Measurements from ENCODE around the gene JSRP1.

Gene JSRP1

DNA sequence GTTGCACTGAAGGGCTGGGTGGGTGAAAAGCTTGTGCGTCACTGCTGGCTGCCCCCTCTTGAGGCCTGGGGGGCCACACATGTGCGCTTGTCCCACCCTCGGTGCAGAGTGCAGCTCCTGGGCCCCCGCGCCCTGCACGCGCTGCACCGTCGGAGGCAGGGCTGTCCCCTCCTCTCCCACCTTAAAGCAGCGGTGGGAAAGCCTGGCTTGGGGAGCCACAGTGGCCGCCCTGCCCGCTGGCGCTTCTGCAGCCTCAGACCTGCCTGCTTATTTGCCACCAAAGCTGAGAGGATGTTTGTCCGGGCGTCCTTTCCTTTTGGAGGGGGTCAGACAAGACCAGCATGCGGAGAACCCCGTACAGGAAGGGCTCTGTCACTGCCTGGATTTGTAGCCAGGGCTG lies 46.8 kb downstream of the JSRP1 start:
- no peaks in the 10 kb centered on the region for H3K27me3 ChIP-seq (ENCODE audit: insufficient read depth, low read length)
- H3K4me3 ChIP-seq (ENCODE audit: low read depth, low read length) = no peak overlapping the region
- peak overlapping the region; percentile 76 for H3K27ac ChIP-seq (ENCODE audit: low read depth, low read length)
- no peak overlapping the region for H2AFZ ChIP-seq (ENCODE audit: low read length, unreplicated experiment)
- H3K79me2 ChIP-seq (ENCODE audit: control insufficient read depth, insufficient read depth, low read length, unreplicated experiment) = no peaks in the 10 kb centered on the region
- peaks cover 15% of the 10 kb centered on the region for H3K4me1 ChIP-seq (ENCODE audit: control insufficient read depth, insufficient read depth, low read length, unreplicated experiment)
- H3K36me3 ChIP-seq (ENCODE audit: insufficient read depth, low read length) = no peaks in the 10 kb centered on the region

DNA sequence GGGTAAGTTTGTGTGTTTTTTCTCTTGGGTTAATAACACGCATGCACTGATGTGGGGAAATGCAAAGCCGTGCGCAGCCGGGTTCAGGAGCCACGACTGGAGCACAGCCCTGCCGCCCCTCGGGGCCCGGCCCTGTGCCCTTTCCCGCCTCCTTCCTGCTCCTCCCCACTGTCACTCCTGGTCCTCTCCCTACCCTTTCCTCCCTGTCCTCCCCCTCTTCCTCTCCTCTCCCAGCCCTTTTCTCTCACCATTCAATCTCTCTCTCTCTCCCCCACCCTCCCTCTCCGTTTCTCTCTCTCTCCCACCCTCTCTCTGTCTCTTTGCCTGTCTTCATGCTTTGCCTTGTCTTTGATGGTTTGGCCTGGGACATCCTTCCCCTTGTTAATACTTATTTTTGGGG lies 47.2 kb downstream of the JSRP1 start:
- Histone ChIP-seq H3K36me3 (ENCODE audit: insufficient read depth, low read length) (no peaks in the 10 kb centered on the region), H3K4me3 (ENCODE audit: low read depth, low read length) (no peak overlapping the region), H3K79me2 (ENCODE audit: control insufficient read depth, insufficient read depth, low read length, unreplicated experiment) (no peaks in the 10 kb centered on the region), H3K27me3 (ENCODE audit: insufficient read depth, low read length) (no peaks in the 10 kb centered on the region), H3K27ac (ENCODE audit: low read depth, low read length) (peak overlapping the region; percentile 76), H2AFZ (ENCODE audit: low read length, unreplicated experiment) (no peak overlapping the region), H3K4me1 (ENCODE audit: control insufficient read depth, insufficient read depth, low read length, unreplicated experiment) (peaks cover 15% of the 10 kb centered on the region)

DNA sequence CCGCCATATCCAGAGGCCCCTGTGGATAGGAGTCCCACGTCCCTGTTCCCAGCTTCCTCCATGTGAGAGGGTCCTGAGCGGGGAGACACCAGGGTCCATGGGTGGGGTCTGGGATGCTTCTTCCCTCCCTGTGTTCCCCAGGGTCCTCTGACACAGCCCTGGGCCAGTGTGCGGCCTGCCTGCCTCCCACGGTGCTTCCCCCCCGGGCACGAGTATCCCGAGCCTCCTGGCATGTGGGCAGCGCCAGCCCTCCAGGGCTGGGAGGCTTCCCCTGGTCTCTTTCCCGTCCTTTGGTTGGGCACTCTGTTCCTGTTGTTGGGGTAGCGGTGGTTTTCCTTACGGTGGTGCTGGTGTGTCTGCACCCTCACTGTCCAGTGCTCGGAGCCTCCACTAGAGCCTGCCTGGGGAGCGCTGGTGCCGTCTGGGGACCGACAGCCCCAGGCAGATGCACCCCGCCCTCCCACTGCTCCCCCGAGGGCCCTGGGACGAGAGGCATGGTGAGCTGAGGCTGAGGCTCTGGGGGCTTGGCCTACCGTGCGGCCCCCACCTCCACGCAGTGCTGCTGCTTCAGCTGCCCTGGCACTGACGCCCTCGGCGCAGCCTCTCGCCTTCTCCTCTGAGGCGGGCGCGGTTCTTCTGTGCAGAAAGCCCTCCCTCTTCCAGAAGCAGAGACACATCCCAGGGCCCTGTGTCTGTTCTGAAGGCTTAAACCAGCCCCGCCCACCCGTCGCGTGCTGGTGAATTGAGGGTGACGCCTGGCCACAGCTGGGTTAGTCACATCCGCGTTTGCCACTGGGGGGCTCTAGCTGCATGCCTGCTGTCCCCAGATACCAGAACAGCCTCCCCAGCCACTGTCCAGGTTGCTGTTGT lies 48.0 kb downstream of the JSRP1 start:
- Histone ChIP-seq H3K36me3 (ENCODE audit: insufficient read depth, low read length) (no peaks in the 10 kb centered on the region), H3K79me2 (ENCODE audit: control insufficient read depth, insufficient read depth, low read length, unreplicated experiment) (no peaks in the 10 kb centered on the region), H3K4me1 (ENCODE audit: control insufficient read depth, insufficient read depth, low read length, unreplicated experiment) (peaks cover 15% of the 10 kb centered on the region), H3K27ac (ENCODE audit: low read depth, low read length) (peak overlapping the region; percentile 76), H3K4me3 (ENCODE audit: low read depth, low read length) (no peak overlapping the region), H2AFZ (ENCODE audit: low read length, unreplicated experiment) (no peak overlapping the region), H3K27me3 (ENCODE audit: insufficient read depth, low read length) (no peaks in the 10 kb centered on the region)

DNA sequence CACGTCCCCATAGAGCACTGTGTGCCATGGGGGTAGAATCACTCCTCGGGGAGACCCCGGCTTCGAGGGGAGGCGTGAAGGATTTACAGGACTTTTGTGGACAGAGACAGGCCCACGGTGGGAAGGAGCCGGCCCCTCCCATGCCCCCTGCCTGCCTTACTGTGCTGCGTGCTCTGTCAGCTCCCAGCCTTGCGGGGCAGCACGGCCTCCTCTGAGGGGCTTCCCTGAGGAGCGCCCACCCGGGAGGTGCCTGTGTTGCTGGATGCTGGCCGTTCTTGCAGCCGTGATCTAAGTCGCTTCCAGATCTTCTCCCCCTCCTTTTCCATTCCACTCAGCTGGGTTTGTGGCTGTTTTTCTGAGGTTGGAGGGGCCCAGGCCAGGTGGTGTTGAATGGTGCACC lies 49.2 kb downstream of the JSRP1 start:
- Histone ChIP-seq H3K36me3 (ENCODE audit: insufficient read depth, low read length) (no peaks in the 10 kb centered on the region), H3K4me1 (ENCODE audit: control insufficient read depth, insufficient read depth, low read length, unreplicated experiment) (peaks cover 15% of the 10 kb centered on the region), H2AFZ (ENCODE audit: low read length, unreplicated experiment) (no peak overlapping the region), H3K27ac (ENCODE audit: low read depth, low read length) (no peak overlapping the region), H3K27me3 (ENCODE audit: insufficient read depth, low read length) (no peaks in the 10 kb centered on the region), H3K79me2 (ENCODE audit: control insufficient read depth, insufficient read depth, low read length, unreplicated experiment) (no peaks in the 10 kb centered on the region), H3K4me3 (ENCODE audit: low read depth, low read length) (no peak overlapping the region)

DNA sequence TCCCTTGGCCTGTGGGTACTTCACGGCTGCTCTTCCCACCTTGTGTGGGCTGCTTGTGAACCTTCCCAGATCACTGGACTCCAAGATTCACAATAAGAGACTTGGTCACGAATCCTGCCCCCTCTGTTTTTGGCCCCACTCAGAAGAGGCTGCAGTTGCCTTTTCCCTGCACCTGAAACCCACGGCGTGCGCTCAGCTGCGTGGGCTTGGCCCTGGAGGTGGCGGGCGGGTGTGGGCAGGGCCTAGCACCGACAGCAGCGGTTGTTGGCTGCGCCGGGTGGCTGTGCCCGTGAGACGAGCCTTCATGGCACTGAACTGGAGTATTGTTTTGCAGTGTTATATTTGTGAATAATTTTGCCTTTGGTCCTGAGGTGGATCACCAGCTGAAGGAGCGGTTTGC lies 53.9 kb downstream of the JSRP1 start:
- Histone ChIP-seq H2AFZ (ENCODE audit: low read length, unreplicated experiment) (no peak overlapping the region), H3K27ac (ENCODE audit: low read depth, low read length) (no peak overlapping the region), H3K27me3 (ENCODE audit: insufficient read depth, low read length) (no peaks in the 10 kb centered on the region), H3K4me3 (ENCODE audit: low read depth, low read length) (no peak overlapping the region), H3K79me2 (ENCODE audit: control insufficient read depth, insufficient read depth, low read length, unreplicated experiment) (peaks cover 12% of the 10 kb centered on the region), H3K36me3 (ENCODE audit: insufficient read depth, low read length) (no peaks in the 10 kb centered on the region), H3K4me1 (ENCODE audit: control insufficient read depth, insufficient read depth, low read length, unreplicated experiment) (no peaks in the 10 kb centered on the region)
